Heart right ventricle (tissue), 16 donors: ENCODE measurements around the gene YIPF3. TPM values are rescaled to one million over a fixed set of nuclear protein-coding genes. Genes with fewer than 3 reads are reported as not detected.
"Not testable (repeated sequence)": the region's sequence is repeated elsewhere in the genome, so short reads cannot be mapped to it uniquely, and the experiment has no call there.

Experiments
- ATAC-seq, 8 donors: fragments of 200-7000 bp; cut with Tn5 transposase; one replicate each; pipeline ENCODE4 v1.9.1; 2020; ENCODE audit warnings: mild to moderate bottlenecking in 8 of 8, moderate library complexity in 8 of 8, moderate number of reproducible peaks in 1 of 8
- DNase-seq, 2 donors: peaks; one replicate each; pipeline ENCODE4 v3.0.0-alpha.2; 2020
- H3K27ac ChIP-seq, 10 donors: fragments of 200-600 bp; sonication (generic) in 2 of 10; one replicate each; pipeline versions ENCODE4 v1.5.0 to v1.8.0; 2020 to 2022; ENCODE audit warnings: mild to moderate bottlenecking in 3 of 10
- H3K27me3 ChIP-seq, 7 donors: fragments of 200-600 bp; one replicate each; pipeline ENCODE4 v1.8.0; 2021 to 2022; ENCODE audit warnings: mild to moderate bottlenecking in 2 of 7
- H3K36me3 ChIP-seq, 9 donors: fragments of 200-600 bp; sonication (generic) in 1 of 9; one replicate each; pipeline versions ENCODE4 v1.5.0 to v1.8.0; 2020 to 2022; ENCODE audit warnings: mild to moderate bottlenecking in 2 of 9
- H3K4me1 ChIP-seq, 9 donors: fragments of 200-600 bp; sonication (generic) in 1 of 9; one replicate each; pipeline versions ENCODE4 v1.5.0 to v1.8.0; 2020 to 2022; ENCODE audit warnings: mild to moderate bottlenecking in 4 of 9
- H3K4me3 ChIP-seq, 10 donors: fragments of 200-600 bp; sonication (generic) in 2 of 10; one replicate each; pipeline versions ENCODE4 v1.5.0 to v1.8.0; 2020 to 2022; ENCODE audit warnings: mild to moderate bottlenecking in 7 of 10, moderate library complexity in 2 of 10
- H3K9me3 ChIP-seq, 11 donors: fragments of 200-600 bp in 10 of 11; sonication (generic) in 2 of 11; one replicate each; pipeline versions ENCODE4 v1.5.0 to v1.8.0; 2013 to 2022; ENCODE audit warnings: mild to moderate bottlenecking in 2 of 11, control low read depth in 1 of 11, moderate library complexity in 1 of 11
- CTCF ChIP-seq, 9 donors: fragments of 200-600 bp; sonication (generic) in 2 of 9; IDR thresholded peaks; one replicate each; pipeline versions ENCODE4 v1.5.0 to v1.8.0; 2021 to 2022; ENCODE audit warnings: antibody characterized with exemption in 9 of 9, mild to moderate bottlenecking in 5 of 9, moderate library complexity in 1 of 9
- WGBS, 2 donors: extraction: QIAGEN DNeasy Blood & Tissue Kit; methylation state at CpG; one replicate each; pipeline ENCODE4 v1.1.7; 2013; ENCODE audit warnings: inconsistent platforms in 1 of 2; 5-methylcytosine and 5-hydroxymethylcytosine counted together
- intact Hi-C, 10 donors: fragments of 100-400 bp; cut with DNase I; formaldehyde crosslinking; loops; one replicate each; pipeline versions ENCODE4 v1.11.1 to v1.14.2; 2022
- long read RNA-seq, 3 donors: library from polyadenylated mRNA; unstranded; transcript quantifications; one replicate each; pipeline ENCODE4 v2.0.0, GENCODE V29; 2020 to 2021
- polyA plus RNA-seq, 2 donors: library from polyadenylated mRNA; stranded (reverse); fragments of 200-250 nt; gene quantifications; one replicate each; pipeline ENCODE4 v1.2.3, GENCODE V29; 2013
- total RNA-seq, 10 donors: library from RNA; stranded (reverse); fragmentation: NEBNext Ultra II Directional in 3 of 10; extraction: Animal tissue kit (Norgen Biotek cat#: 25700) in 3 of 10; gene quantifications; one replicate each; pipeline versions ENCODE4 v1.2.1 to v1.2.4, GENCODE V29; 2021 to 2023
- donor health status: Arrhythmogenic right ventricular cardiomyopathy.
- donor health status: ischemic (EF 13 %, LVEDD 7.1; RV severe dilation, severe dysfunction).
- donor health status: healthy with polysubstance abuse.
- donor health status: DM: no; HTN: yes; CAD: no.
- donor health status: DM: no; HTN: no; CAD: no.
- donor health status: ischemic (EF 25% LVEDD 6.9; RV normal size, moderate dysfunction).
- donor health status: ischemic (EF 25% LVEDD 5.7; RV mildly dilated, moderate dysfunction).
- donor health status: healthy.
- donor health status: DM: yes; HTN: yes; CAD: no.
- donor health status: Ischemic cardiomyopathy.
- donor health status: ischemic (EF 35%, LVEDD 5.7; RV mildly dilated, moderate dysfunction).
- donor health status: nonischemic (EF 11% LVEDD 7.7; RV severe dilation, severe dysfunction).
- donor health status: DM: yes; HTN: yes; CAD: no.
- donor health status: PGD.
- donor health status: ischemic (EF 29% LVEDD 5.4; RV normal size, mild dysfunction).
- donor health status: nonischemic (EF 23%, LVEDD 6.1; RV moderate dilation, normal function).

YIPF3 gene
- total RNA-seq (10 to 100 TPM; 52.6 to 86.3 (median 69.0) TPM), polyA plus RNA-seq (100 to 1,000 TPM in 1 of 2 donors, 10 to 100 TPM in 1; 50.3 to 115 TPM)
- long read RNA-seq, donor 1, transcript YIPF3-202 (9 exons, 1,576 nt): major isoform, 68 of 85 reads
- long read RNA-seq, donor 1, partial matches to known transcripts: 10 of 85 reads
- long read RNA-seq, donor 1, other reads (novel, unspliced or antisense): 5 of 85 reads
- long read RNA-seq, donor 2, transcript YIPF3-202 (9 exons, 1,576 nt): major isoform, 76 of 86 reads
- long read RNA-seq, donor 2, partial matches to known transcripts: 4 of 86 reads
- long read RNA-seq, donor 2, other reads (novel, unspliced or antisense): 4 of 86 reads
- long read RNA-seq, donor 3, transcript YIPF3-202 (9 exons, 1,576 nt): major isoform, 163 of 186 reads
- long read RNA-seq, donor 3, partial matches to known transcripts: 4 of 186 reads
- long read RNA-seq, donor 3, other reads (novel, unspliced or antisense): 15 of 186 reads

DNA sequence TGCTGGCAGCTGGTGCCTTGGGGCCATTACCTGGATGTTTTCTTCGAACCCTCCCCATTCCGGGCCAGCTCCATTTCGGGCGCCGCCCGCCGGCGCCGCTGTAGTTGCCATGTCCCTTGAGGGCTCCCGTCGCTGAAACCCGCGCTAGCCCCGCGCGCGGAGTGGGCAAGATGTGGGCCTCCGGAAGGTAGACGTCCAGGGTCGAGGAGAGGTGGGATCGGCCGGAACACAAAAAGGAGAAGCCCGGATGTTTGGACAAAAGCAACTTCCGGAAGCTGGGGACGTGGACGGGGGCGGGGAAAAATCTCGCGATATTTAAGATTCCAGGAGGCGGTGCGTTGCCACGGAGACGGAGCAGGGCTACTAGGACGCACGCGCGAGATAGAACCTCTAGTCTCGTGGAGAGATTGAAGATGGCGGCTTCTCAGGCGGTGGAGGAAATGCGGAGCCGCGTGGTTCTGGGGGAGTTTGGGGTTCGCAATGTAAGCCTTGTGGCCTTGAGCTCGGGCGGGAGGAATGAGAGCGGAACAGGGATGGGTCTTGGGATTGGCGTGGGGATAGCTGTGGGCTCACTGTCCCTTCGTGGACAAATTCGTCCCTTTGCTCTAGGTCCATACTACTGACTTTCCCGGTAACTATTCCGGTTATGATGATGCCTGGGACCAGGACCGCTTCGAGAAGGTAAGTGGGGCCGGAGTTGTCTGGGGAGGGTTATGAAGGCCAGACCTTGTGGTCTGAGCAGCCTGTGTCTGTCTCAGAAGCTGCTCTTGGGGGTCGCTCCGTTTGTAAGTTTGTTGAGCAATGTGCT is at the start of gene YIPF3, which contains the start of gene POLR1C:
Gene YIPF3, minus strand, starts transcription at position 230 of the 808 bp plus-strand sequence. Its CDS starts 119 bp downstream, at position 111.
Gene POLR1C, plus strand, starts transcription at position 393 of the 808 bp plus-strand sequence. Its CDS starts 21 bp downstream, at position 414.
- WGBS, 2 donors: 0% methylated on average over 57 of the region's 57 CpGs
- ATAC-seq (peak; percentile 87 to 98 (median 96)), DNase-seq (peak; percentile 93 to 99)
- Histone ChIP-seq H3K36me3 (peaks cover 0 to 71% (median 51%) of the 10 kb centered on the region in 9 donors), H3K27me3 (no peaks in the 10 kb centered on the region), H3K4me3 (peak within 1 kb of the TSS; percentile 68 to 98 (median 91)), H3K9me3 (no peaks in the 10 kb centered on the region), H3K27ac (peak within 1 kb of the TSS; percentile 54 to 97 (median 90)), H3K4me1 (peaks cover 18 to 69% (median 60%) of the 10 kb centered on the region in 9 donors)
- intact Hi-C loops: loop anchor here in 1 of 10 donors (2.0 to 10.0 kb wide), 2 partner anchors 60 to 252 kb away; partner anchors contain the start of genes POLH and XPO5
- TF ChIP-seq CTCF (IDR thresholded peaks at IDR 0.05): no peak

GRCh38 chr6:43559328-43559727 is 42.6 kb upstream of the YIPF3 start:
- intact Hi-C loops: no loop called here
- no peak for TF ChIP-seq CTCF (IDR thresholded peaks at IDR 0.05)

DNA sequence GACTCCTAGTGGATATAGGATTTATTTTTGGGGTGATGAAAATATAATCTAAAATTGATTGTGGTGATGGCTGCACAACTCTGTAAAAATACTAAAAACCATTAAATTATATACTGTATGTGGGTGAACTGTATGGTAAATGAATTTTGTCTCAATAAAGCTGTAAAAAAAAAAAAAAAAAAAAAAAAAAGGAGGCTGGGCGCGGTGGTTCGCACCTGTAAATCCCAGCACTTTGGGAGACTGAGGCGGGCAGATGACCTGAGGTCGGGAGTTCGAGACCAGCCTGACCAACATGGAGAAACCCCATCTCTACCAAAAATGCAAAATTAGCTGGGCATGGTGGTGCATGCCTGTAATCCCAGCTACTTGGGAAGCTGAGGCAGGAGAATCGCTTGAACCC is 40.9 kb upstream of the YIPF3 start:
- intact Hi-C loops, DNase-seq, H3K4me3 ChIP-seq, H3K4me1 ChIP-seq, H3K27ac ChIP-seq, H3K9me3 ChIP-seq, H3K27me3 ChIP-seq, ATAC-seq: not testable (repeated sequence)
- 87 to 98% methylated on average over 7 of the region's 7 CpGs for WGBS, 2 donors
- H3K36me3 ChIP-seq: peaks cover 0 to 100% (median 65%) of the 10 kb centered on the region in 9 donors

More at GRCh38 chr6:43559328-43559727, 42.6 kb upstream of the YIPF3 start:
- H3K27ac ChIP-seq: no peak overlapping the region
- H3K9me3 ChIP-seq: no peaks in the 10 kb centered on the region
- H3K4me1 ChIP-seq: no peaks in the 10 kb centered on the region
- ATAC-seq: no peak
- no peak for DNase-seq
- no peak overlapping the region for H3K4me3 ChIP-seq
- peaks cover 0 to 100% (median 77%) of the 10 kb centered on the region in 9 donors for H3K36me3 ChIP-seq
- H3K27me3 ChIP-seq: no peaks in the 10 kb centered on the region

DNA sequence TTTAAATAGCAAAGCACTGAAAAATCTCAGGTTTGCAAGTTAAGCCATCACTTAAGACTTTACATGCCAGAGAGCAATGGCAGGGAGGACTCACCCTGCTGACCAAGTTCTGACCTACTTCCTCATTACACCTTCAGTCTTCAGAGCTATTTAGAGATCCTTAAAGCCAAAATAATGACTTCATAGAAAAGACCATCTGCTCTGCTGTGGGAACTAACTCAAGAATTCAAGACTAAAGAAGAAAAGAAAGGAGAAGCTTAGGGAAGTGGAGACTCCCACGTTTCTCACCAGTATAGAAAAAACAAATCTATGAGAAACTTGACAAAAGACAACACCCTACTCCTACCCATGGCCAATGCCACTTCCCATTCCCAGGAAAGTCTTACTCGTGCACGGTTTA is 30.5 kb upstream of the YIPF3 start:
- DNase-seq: no peak
- Histone ChIP-seq H3K27me3 (no peaks in the 10 kb centered on the region), H3K27ac (no peak overlapping the region), H3K4me3 (no peak overlapping the region), H3K4me1 (no peaks in the 10 kb centered on the region), H3K9me3 (no peaks in the 10 kb centered on the region), H3K36me3 (peaks cover 0 to 100% (median 79%) of the 10 kb centered on the region in 9 donors)
- ATAC-seq: no peak
- no peak for TF ChIP-seq CTCF (IDR thresholded peaks at IDR 0.05)
- intact Hi-C loops: no loop called here
- 89 to 92% methylated on average over 3 of the region's 3 CpGs for WGBS, 2 donors
